GM23338 (cell line): ENCODE results near the gene KAT6B. TPM values are rescaled to one million over a fixed set of nuclear protein-coding genes. Genes with fewer than 3 reads are reported as not detected.

Experiments used
- ATAC-seq: fragments of 200-7000 bp; cut with Tn5 transposase; 3 replicates; pipeline ENCODE4 v1.9.1; 2020
- DNase-seq: peaks from one replicate; pipeline ENCODE4 v3.0.0-alpha.2; 2015; ENCODE audit warnings: low spot score
- H2AFZ ChIP-seq: fragments of 200-600 bp; sonication (generic); 2 replicates; pipeline ENCODE4 v1.8.0; 2016; ENCODE audit warnings: antibody characterized with exemption, mild to moderate bottlenecking, moderate library complexity
- H3F3A ChIP-seq: fragments of 200-600 bp; sonication (generic); replicated peaks from 2 replicates; pipeline ENCODE4 v1.8.0; 2017; ENCODE audit warnings: antibody characterized with exemption, mixed run types, low read depth
- H3K27ac ChIP-seq: fragments of 200-600 bp; sonication (generic); 2 replicates; pipeline ENCODE4 v1.6.1; 2016; ENCODE audit warnings: low read depth
- H3K27me3 ChIP-seq: fragments of 200-600 bp; sonication (generic); 2 replicates; pipeline ENCODE4 v1.8.0; 2016; ENCODE audit warnings: mild to moderate bottlenecking, mixed run types, moderate library complexity; ENCODE audit not compliant: insufficient read depth
- H3K36me3 ChIP-seq: fragments of 200-600 bp; sonication (generic); 2 replicates; pipeline ENCODE4 v1.8.0; 2016; ENCODE audit warnings: mild to moderate bottlenecking; ENCODE audit not compliant: insufficient read depth
- H3K4me1 ChIP-seq: fragments of 200-600 bp; sonication (generic); 2 replicates; pipeline ENCODE4 v1.8.0; 2016; ENCODE audit warnings: mild to moderate bottlenecking, moderate library complexity; ENCODE audit not compliant: insufficient read depth
- H3K4me2 ChIP-seq: fragments of 200-600 bp; sonication (generic); 2 replicates; pipeline ENCODE4 v1.7.1; 2017; ENCODE audit warnings: mixed run types
- H3K4me3 ChIP-seq: fragments of 200-600 bp; sonication (generic); 2 replicates; pipeline ENCODE4 v1.6.1; 2016; ENCODE audit warnings: mixed run types
- H3K79me2 ChIP-seq: fragments of 200-600 bp; sonication (generic); replicated peaks from 2 replicates; pipeline ENCODE4 v1.8.0; 2017; ENCODE audit warnings: mild to moderate bottlenecking; ENCODE audit not compliant: insufficient read depth
- H3K9me2 ChIP-seq: fragments of 200-600 bp; sonication (generic); 2 replicates; pipeline ENCODE4 v1.8.0; 2017; ENCODE audit not compliant: insufficient read depth
- H4K20me1 ChIP-seq: fragments of 200-600 bp; sonication (generic); replicated peaks from 2 replicates; pipeline ENCODE4 v1.8.0; 2017; ENCODE audit warnings: mild to moderate bottlenecking; ENCODE audit not compliant: insufficient read depth
- H3K27ac Mint-ChIP-seq: 2 replicates; pipeline ENCODE4 v1.8.0; 2020; ENCODE audit warnings: inconsistent platforms, mild to moderate bottlenecking, moderate library complexity, mixed read lengths
- H3K27me3 Mint-ChIP-seq: 3 replicates; pipeline ENCODE4 v1.8.0; 2022; ENCODE audit warnings: low read depth, mild to moderate bottlenecking, moderate library complexity, mixed read lengths, inconsistent platforms; ENCODE audit not compliant: insufficient read depth, poor library complexity
- H3K36me3 Mint-ChIP-seq: 3 replicates; pipeline ENCODE4 v1.8.0; 2021; ENCODE audit warnings: low read depth, mild to moderate bottlenecking, inconsistent platforms, moderate library complexity, mixed read lengths
- H3K4me1 Mint-ChIP-seq: 3 replicates; pipeline ENCODE4 v1.8.0; 2020; ENCODE audit warnings: mild to moderate bottlenecking, inconsistent platforms, mixed read lengths
- H3K4me3 Mint-ChIP-seq: 3 replicates; pipeline ENCODE4 v1.8.0; 2021; ENCODE audit warnings: moderate library complexity, mild to moderate bottlenecking, inconsistent platforms, mixed read lengths
- H3K9me3 Mint-ChIP-seq: 3 replicates; pipeline ENCODE4 v1.8.0; 2020; ENCODE audit warnings: moderate library complexity, mild to moderate bottlenecking, inconsistent platforms, mixed read lengths
- CREB1 ChIP-seq: fragments of 250-450 bp; sonication (Bioruptor Pico); IDR thresholded peaks from 2 replicates; pipeline ENCODE4 v1.5.0; 2020; ENCODE audit warnings: low read depth, mild to moderate bottlenecking, moderate library complexity
- ETS1 ChIP-seq: IDR thresholded peaks from 2 replicates; pipeline ENCODE4 v1.6.1; 2016; ENCODE audit warnings: antibody characterized with exemption
- EZH2phosphoT487 ChIP-seq: fragments of 200-600 bp; sonication (generic); IDR thresholded peaks from one replicate; pipeline ENCODE4 v1.8.1; 2018; ENCODE audit warnings: antibody characterized with exemption; ENCODE audit not compliant: unreplicated experiment
- POLR2AphosphoS5 ChIP-seq: IDR thresholded peaks from 2 replicates; pipeline ENCODE4 v1.6.1; 2016; ENCODE audit warnings: antibody characterized with exemption, low read depth
- REST ChIP-seq: IDR thresholded peaks from one replicate; pipeline ENCODE4 v1.6.1; 2018; ENCODE audit warnings: antibody characterized with exemption; ENCODE audit not compliant: unreplicated experiment
- ZNF462 ChIP-seq: fragments of 250-450 bp; sonication (Bioruptor Pico); IDR thresholded peaks from 2 replicates; pipeline ENCODE4 v1.5.0; 2020; ENCODE audit warnings: mild to moderate bottlenecking, moderate library complexity
- polyA plus RNA-seq: library from polyadenylated mRNA; unstranded; fragments of >200 nt; fragmentation: Nextera tagmentation; extraction: Ambion mirVana; gene quantifications from 2 replicates; pipeline ENCODE4 v1.2.1, GENCODE V29; 2016
- total RNA-seq: library from RNA; depleted of rRNA; stranded (reverse); fragments of >200 nt; shearing (Covaris generic); gene quantifications from 2 replicates; pipeline ENCODE4 v1.2.3, GENCODE V29; 2014

KAT6B gene
- total and polyA plus RNA-seq, 2 experiments from 2014 or later = 21.3 to 31.4 TPM

GRCh38 chr10:74859546-74859945 is 33.1 kb downstream of the KAT6B start:
- Mint-ChIP-seq H3K9me3 (peaks cover 5% of the 10 kb centered on the region; the same call in 1 of the 3 replicates), H3K27me3 (no peaks in the 10 kb centered on the region), H3K27ac (no peak overlapping the region), H3K4me3 (no peak overlapping the region), H3K36me3 (peaks cover 14% of the 10 kb centered on the region; the same call in 2 of the 3 replicates), H3K4me1 (peaks cover 35% of the 10 kb centered on the region)
- H2AFZ ChIP-seq = no peak overlapping the region
- H3K27me3 ChIP-seq = no peaks in the 10 kb centered on the region
- H3K27ac ChIP-seq = no peak overlapping the region
- H3K36me3 ChIP-seq = no peaks in the 10 kb centered on the region
- H3F3A ChIP-seq = no peaks in the 10 kb centered on the region
- no peaks in the 10 kb centered on the region; the same call in 1 of the 2 replicates for H3K9me2 ChIP-seq
- peaks cover 23% of the 10 kb centered on the region for H3K4me1 ChIP-seq
- ATAC-seq = no peak
- no peak overlapping the region for H3K4me3 ChIP-seq
- no peak for DNase-seq
- H3K79me2 ChIP-seq = peaks cover 73% of the 10 kb centered on the region
- no peaks in the 10 kb centered on the region; the same call in 1 of the 2 replicates for H4K20me1 ChIP-seq
- H3K4me2 ChIP-seq = no peak overlapping the region
- TF ChIP-seq ETS1 (no peak), POLR2AphosphoS5 (no peak), REST (no peak)

GRCh38 chr10:74862625-74863024 is 36.2 kb downstream of the KAT6B start:
- H3K36me3 ChIP-seq = no peaks in the 10 kb centered on the region
- H2AFZ ChIP-seq = no peak overlapping the region
- peak overlapping the region; percentile 2; the same call in 1 of the 2 replicates for H3K4me2 ChIP-seq
- Mint-ChIP-seq H3K4me1 (peaks cover 39% of the 10 kb centered on the region), H3K4me3 (no peak overlapping the region), H3K27ac (peak overlapping the region; percentile 4; the same call in 1 of the 2 replicates), H3K27me3 (no peaks in the 10 kb centered on the region), H3K9me3 (no peaks in the 10 kb centered on the region), H3K36me3 (no peaks in the 10 kb centered on the region)
- H3K4me1 ChIP-seq = peaks cover 30% of the 10 kb centered on the region
- no peak overlapping the region for H3K4me3 ChIP-seq
- H3K27me3 ChIP-seq = no peaks in the 10 kb centered on the region
- H3K79me2 ChIP-seq = peaks cover 73% of the 10 kb centered on the region
- no peaks in the 10 kb centered on the region for H3F3A ChIP-seq
- ATAC-seq (peak; percentile 69), DNase-seq (no peak)
- no peaks in the 10 kb centered on the region; the same call in 1 of the 2 replicates for H3K9me2 ChIP-seq
- H4K20me1 ChIP-seq = no peaks in the 10 kb centered on the region
- H3K27ac ChIP-seq = no peak overlapping the region; the same call in 1 of the 2 replicates
- TF ChIP-seq EZH2phosphoT487 = no peak
- TF ChIP-seq CREB1 (CRISPR knock-in tag) = no peak
- no peak for TF ChIP-seq ZNF462
- TF ChIP-seq REST = no peak
